Astrocyte (in vitro differentiated cells and primary cell): ENCODE results near the gene SSTR4. TPM values are rescaled to one million over a fixed set of nuclear protein-coding genes. Genes with fewer than 3 reads are reported as not detected.

Experiments used
- DNase-seq: peaks from one replicate; pipeline ENCODE4 v3.0.0-alpha.2; 2010; ENCODE audit warnings: low read depth
- FAIRE-seq: peaks from 2 replicates; lab custom pipeline; 2011; peaks lifted over from hg19 to GRCh38; lab: Jason Lieb, UNC
- H2AFZ ChIP-seq: 2 replicates; pipeline ENCODE4 v1.6.0; 2012; ENCODE audit warnings: low read depth, low read length, inconsistent platforms
- H3K27ac ChIP-seq: 2 replicates; pipeline ENCODE4 v1.5.1; 2011; ENCODE audit warnings: low read depth, low read length, inconsistent platforms
- H3K27me3 ChIP-seq: 2 replicates; pipeline ENCODE4 v1.6.0; 2011; ENCODE audit warnings: low read length, inconsistent platforms; ENCODE audit not compliant: insufficient read depth
- H3K36me3 ChIP-seq: 2 replicates; pipeline ENCODE4 v1.5.1; 2011; ENCODE audit warnings: low read length, inconsistent platforms; ENCODE audit not compliant: insufficient read depth
- H3K4me1 ChIP-seq: 2 replicates; pipeline ENCODE4 v1.5.1; 2011; ENCODE audit warnings: low read length, inconsistent platforms; ENCODE audit not compliant: insufficient read depth
- H3K4me2 ChIP-seq: 2 replicates; pipeline ENCODE4 v1.6.0; 2012; ENCODE audit warnings: low read length, inconsistent platforms
- H3K4me3 ChIP-seq: 2 replicates; pipeline ENCODE4 v1.5.1; 2011; ENCODE audit warnings: low read depth, mild to moderate bottlenecking, low read length, inconsistent platforms; ENCODE audit not compliant: insufficient read depth
- H3K79me2 ChIP-seq: 2 replicates; pipeline ENCODE4 v1.6.0; 2012; ENCODE audit warnings: mild to moderate bottlenecking, low read length, inconsistent platforms; ENCODE audit not compliant: insufficient read depth
- H3K9ac ChIP-seq: 2 replicates; pipeline ENCODE4 v1.6.0; 2012; ENCODE audit warnings: mild to moderate bottlenecking, low read length, inconsistent platforms
- H3K9me3 ChIP-seq: 2 replicates; pipeline ENCODE4 v1.5.1; 2012; ENCODE audit warnings: low read depth, mild to moderate bottlenecking, low read length, inconsistent platforms; ENCODE audit not compliant: insufficient read depth
- H4K20me1 ChIP-seq: 2 replicates; pipeline ENCODE4 v1.6.0; 2012; ENCODE audit warnings: low read length, inconsistent platforms; ENCODE audit not compliant: insufficient read depth
- H3K27ac Mint-ChIP-seq: one replicate; pipeline ENCODE4 v1.8.0; 2021; ENCODE audit warnings: mild to moderate bottlenecking, mixed read lengths; ENCODE audit not compliant: unreplicated experiment
- H3K27me3 Mint-ChIP-seq: one replicate; pipeline ENCODE4 v1.8.0; 2021; ENCODE audit warnings: low read depth, mixed read lengths; ENCODE audit not compliant: unreplicated experiment
- H3K36me3 Mint-ChIP-seq: one replicate; pipeline ENCODE4 v1.8.0; 2021; ENCODE audit warnings: low read depth, mixed read lengths; ENCODE audit not compliant: unreplicated experiment
- H3K4me1 Mint-ChIP-seq: one replicate; pipeline ENCODE4 v1.8.0; 2021; ENCODE audit warnings: low read depth, mixed read lengths; ENCODE audit not compliant: unreplicated experiment
- H3K4me3 Mint-ChIP-seq: one replicate; pipeline ENCODE4 v1.8.0; 2021; ENCODE audit warnings: mild to moderate bottlenecking, moderate library complexity, mixed read lengths; ENCODE audit not compliant: unreplicated experiment
- H3K9me3 Mint-ChIP-seq: one replicate; pipeline ENCODE4 v1.8.0; 2021; ENCODE audit warnings: mild to moderate bottlenecking, mixed read lengths; ENCODE audit not compliant: unreplicated experiment
- EZH2 ChIP-seq: IDR thresholded peaks from 2 replicates; pipeline ENCODE4 v1.6.1; 2012; ENCODE audit warnings: mild to moderate bottlenecking, low read length, inconsistent platforms; ENCODE audit not compliant: insufficient read depth
- total RNA-seq: library from RNA; stranded (reverse); gene quantifications from 2 replicates; pipeline ENCODE4 v1.2.1, GENCODE V29; 2021
- TF ChIP-seq, protein P1 (sequence below): IDR thresholded peaks from 2 replicates; pipeline ENCODE4 v1.5.1; 2011; ENCODE audit warnings: low read depth, mild to moderate bottlenecking, inconsistent platforms, low read length, moderate library complexity; ENCODE audit not compliant: insufficient read depth

SSTR4 gene
- total RNA-seq, 1 donor from 2014 or later, result not detected

GRCh38 chr20:23009636-23010035 lies 25.5 kb upstream of the SSTR4 start:
- H3K4me3 Mint-ChIP-seq, result no peak overlapping the region
- no peak for DNase-seq
- peaks cover 4% of the 10 kb centered on the region for H3K4me1 Mint-ChIP-seq
- H3K27ac Mint-ChIP-seq, result no peak overlapping the region
- Histone ChIP-seq H4K20me1 (no peaks in the 10 kb centered on the region), H3K36me3 (no peaks in the 10 kb centered on the region), H3K4me1 (no peaks in the 10 kb centered on the region), H3K4me3 (no peak overlapping the region), H3K4me2 (no peak overlapping the region), H3K27ac (no peak overlapping the region), H2AFZ (no peak overlapping the region), H3K9ac (no peak overlapping the region), H3K79me2 (no peaks in the 10 kb centered on the region), H3K9me3 (no peaks in the 10 kb centered on the region), H3K27me3 (peaks cover 2% of the 10 kb centered on the region)
- H3K36me3 Mint-ChIP-seq, result no peaks in the 10 kb centered on the region
- H3K9me3 Mint-ChIP-seq, result no peaks in the 10 kb centered on the region
- H3K27me3 Mint-ChIP-seq, result peaks cover 7% of the 10 kb centered on the region
- FAIRE-seq, result no peak
- TF ChIP-seq, protein P1, sequence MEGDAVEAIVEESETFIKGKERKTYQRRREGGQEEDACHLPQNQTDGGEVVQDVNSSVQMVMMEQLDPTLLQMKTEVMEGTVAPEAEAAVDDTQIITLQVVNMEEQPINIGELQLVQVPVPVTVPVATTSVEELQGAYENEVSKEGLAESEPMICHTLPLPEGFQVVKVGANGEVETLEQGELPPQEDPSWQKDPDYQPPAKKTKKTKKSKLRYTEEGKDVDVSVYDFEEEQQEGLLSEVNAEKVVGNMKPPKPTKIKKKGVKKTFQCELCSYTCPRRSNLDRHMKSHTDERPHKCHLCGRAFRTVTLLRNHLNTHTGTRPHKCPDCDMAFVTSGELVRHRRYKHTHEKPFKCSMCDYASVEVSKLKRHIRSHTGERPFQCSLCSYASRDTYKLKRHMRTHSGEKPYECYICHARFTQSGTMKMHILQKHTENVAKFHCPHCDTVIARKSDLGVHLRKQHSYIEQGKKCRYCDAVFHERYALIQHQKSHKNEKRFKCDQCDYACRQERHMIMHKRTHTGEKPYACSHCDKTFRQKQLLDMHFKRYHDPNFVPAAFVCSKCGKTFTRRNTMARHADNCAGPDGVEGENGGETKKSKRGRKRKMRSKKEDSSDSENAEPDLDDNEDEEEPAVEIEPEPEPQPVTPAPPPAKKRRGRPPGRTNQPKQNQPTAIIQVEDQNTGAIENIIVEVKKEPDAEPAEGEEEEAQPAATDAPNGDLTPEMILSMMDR, result no peak
- no peak for TF ChIP-seq EZH2

- Mint-ChIP-seq H3K27me3 (peaks cover 7% of the 10 kb centered on the region), H3K36me3 (no peaks in the 10 kb centered on the region), H3K4me3 (no peak overlapping the region), H3K9me3 (no peaks in the 10 kb centered on the region), H3K4me1 (peaks cover 4% of the 10 kb centered on the region), H3K27ac (no peak overlapping the region)
- H2AFZ ChIP-seq, result no peak overlapping the region
- no peaks in the 10 kb centered on the region for H3K79me2 ChIP-seq
- no peak for DNase-seq
- no peaks in the 10 kb centered on the region for H3K4me1 ChIP-seq
- TF ChIP-seq EZH2, result no peak
- TF ChIP-seq, protein P1, result no peak
- peaks cover 2% of the 10 kb centered on the region for H3K27me3 ChIP-seq
- H4K20me1 ChIP-seq, result no peaks in the 10 kb centered on the region
- no peak overlapping the region for H3K4me2 ChIP-seq
- H3K4me3 ChIP-seq, result no peak overlapping the region
- FAIRE-seq, result no peak
- H3K9me3 ChIP-seq, result no peaks in the 10 kb centered on the region
- H3K9ac ChIP-seq, result no peak overlapping the region
- H3K36me3 ChIP-seq, result no peaks in the 10 kb centered on the region
- H3K27ac ChIP-seq, result no peak overlapping the region
Measured at GRCh38 chr20:23010096-23010495, 25.0 kb upstream of the SSTR4 start.

DNA sequence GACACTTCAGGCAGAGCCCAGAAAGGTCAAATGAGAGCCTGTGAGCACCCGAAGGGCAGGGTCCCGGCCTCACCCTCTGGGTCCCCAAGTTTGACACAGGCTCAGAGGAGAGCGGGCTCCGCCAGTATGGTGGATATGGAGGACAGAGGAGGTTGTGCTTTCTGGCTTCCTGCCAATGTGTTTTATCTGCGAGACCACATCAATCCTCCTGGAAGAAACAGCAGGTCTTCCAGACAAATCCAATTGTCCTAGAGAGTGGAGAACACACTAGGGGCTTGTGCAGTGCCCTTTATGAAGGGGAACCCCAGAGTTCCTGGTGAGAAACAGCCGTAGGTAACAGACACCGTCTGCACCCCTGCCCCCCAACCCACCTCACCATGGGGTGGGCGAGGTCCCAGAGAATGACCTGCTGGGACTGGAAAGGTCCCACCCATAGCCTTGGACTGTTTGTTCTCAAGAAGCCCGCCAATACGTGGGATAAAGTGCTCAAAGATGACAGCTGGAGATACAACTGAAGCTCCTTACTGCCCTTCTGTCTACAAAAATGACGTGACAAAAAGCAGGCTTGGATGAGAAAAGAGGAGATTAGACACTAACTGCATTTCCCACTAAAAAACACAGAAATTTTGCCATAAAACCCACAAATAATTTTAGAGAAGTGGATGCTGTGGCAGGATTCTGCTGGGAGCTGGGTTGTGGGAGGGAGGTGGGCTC lies 23.9 kb upstream of the SSTR4 start:
- H3K79me2 ChIP-seq, result no peaks in the 10 kb centered on the region
- no peak for FAIRE-seq
- H4K20me1 ChIP-seq, result no peaks in the 10 kb centered on the region
- no peak overlapping the region for H3K27ac ChIP-seq
- no peaks in the 10 kb centered on the region for H3K36me3 ChIP-seq
- H2AFZ ChIP-seq, result no peak overlapping the region
- H3K36me3 Mint-ChIP-seq, result no peaks in the 10 kb centered on the region
- H3K4me2 ChIP-seq, result no peak overlapping the region
- H3K4me1 ChIP-seq, result no peaks in the 10 kb centered on the region
- TF ChIP-seq, protein P1, result no peak
- TF ChIP-seq EZH2, result no peak
- no peak overlapping the region for H3K9ac ChIP-seq
- no peak for DNase-seq
- no peaks in the 10 kb centered on the region for H3K9me3 ChIP-seq
- no peak overlapping the region for H3K4me3 ChIP-seq
- peaks cover 2% of the 10 kb centered on the region for H3K27me3 ChIP-seq
- peaks cover 7% of the 10 kb centered on the region for H3K27me3 Mint-ChIP-seq
- no peak overlapping the region for H3K4me3 Mint-ChIP-seq
- no peaks in the 10 kb centered on the region for H3K9me3 Mint-ChIP-seq
- H3K27ac Mint-ChIP-seq, result no peak overlapping the region
- peaks cover 4% of the 10 kb centered on the region for H3K4me1 Mint-ChIP-seq
